ENCODE measurements around the gene LRRC4C. TPM values are rescaled to one million over a fixed set of nuclear protein-coding genes. Genes with fewer than 3 reads are reported as not detected.

Gene LRRC4C
- total and polyA plus RNA-seq, 2 donors (not counting 1 experiment from before 2014, with no cell fraction given) = under 0.01 to 0.02 TPM

GRCh38 chr11:40100781-40101180 lies 1358.7 kb downstream of the LRRC4C start:
- Histone ChIP-seq H3K27ac (ENCODE audit: insufficient read depth, low read length) (no peak overlapping the region), H3K4me1 (ENCODE audit: control insufficient read depth, extremely low read depth, insufficient read depth, low read length) (no peaks in the 10 kb centered on the region), H3K4me2 (ENCODE audit: extremely low read depth, insufficient read depth, low read length) (no peak overlapping the region), H3K4me3 (replicated peaks in 1 of 4; ENCODE audit: control extremely low read depth in 1 of 4, insufficient read depth in 1 of 4, low read depth in 3 of 4, low read length in 4 of 4) (no peak overlapping the region), H3K27me3 (ENCODE audit: control insufficient read depth, insufficient read depth, low read length) (no peaks in the 10 kb centered on the region), H3K36me3 (ENCODE audit: control insufficient read depth, insufficient read depth, low read length) (no peaks in the 10 kb centered on the region), H4K20me1 (ENCODE audit: control insufficient read depth, extremely low read depth, insufficient read depth, low read length) (no peaks in the 10 kb centered on the region), H3K9ac (ENCODE audit: insufficient read depth, low read length) (no peak overlapping the region), H3K79me2 (ENCODE audit: control insufficient read depth, insufficient read depth, low read length) (no peaks in the 10 kb centered on the region), H2AFZ (ENCODE audit: low read length) (no peak overlapping the region), H3K9me3 (ENCODE audit: control insufficient read depth, insufficient read depth, low read depth, low read length) (no peaks in the 10 kb centered on the region)
- no peak for TF ChIP-seq EZH2 (IDR thresholded peaks at IDR 0.05; ENCODE audit: low read length, missing control alignments)
- TF ChIP-seq CTCF (conservative IDR thresholded peaks at IDR 0.05 in 1 of 2, IDR thresholded peaks at IDR 0.05 in 1 of 2; ENCODE audit: low read depth in 1 of 2, low read length in 2 of 2) = no peak
- DNase-seq (ENCODE audit: low read depth in 2 of 2) = no peak

- Histone ChIP-seq H2AFZ (ENCODE audit: low read length) (no peak overlapping the region), H3K79me2 (ENCODE audit: control insufficient read depth, insufficient read depth, low read length) (no peaks in the 10 kb centered on the region), H3K9me3 (ENCODE audit: control insufficient read depth, insufficient read depth, low read depth, low read length) (no peaks in the 10 kb centered on the region), H3K4me3 (replicated peaks in 1 of 4; ENCODE audit: control extremely low read depth in 1 of 4, insufficient read depth in 1 of 4, low read depth in 3 of 4, low read length in 4 of 4) (no peak overlapping the region), H3K36me3 (ENCODE audit: control insufficient read depth, insufficient read depth, low read length) (no peaks in the 10 kb centered on the region), H4K20me1 (ENCODE audit: control insufficient read depth, extremely low read depth, insufficient read depth, low read length) (no peaks in the 10 kb centered on the region), H3K9ac (ENCODE audit: insufficient read depth, low read length) (no peak overlapping the region), H3K4me2 (ENCODE audit: extremely low read depth, insufficient read depth, low read length) (no peak overlapping the region), H3K27me3 (ENCODE audit: control insufficient read depth, insufficient read depth, low read length) (no peaks in the 10 kb centered on the region), H3K27ac (ENCODE audit: insufficient read depth, low read length) (no peak overlapping the region), H3K4me1 (ENCODE audit: control insufficient read depth, extremely low read depth, insufficient read depth, low read length) (no peaks in the 10 kb centered on the region)
- TF ChIP-seq EZH2 (IDR thresholded peaks at IDR 0.05; ENCODE audit: low read length, missing control alignments) = no peak
- TF ChIP-seq CTCF (conservative IDR thresholded peaks at IDR 0.05 in 1 of 2, IDR thresholded peaks at IDR 0.05 in 1 of 2; ENCODE audit: low read depth in 1 of 2, low read length in 2 of 2) = no peak
- no peak for DNase-seq (ENCODE audit: low read depth in 2 of 2)
Measured at GRCh38 chr11:40100162-40100553, 1359.3 kb downstream of the LRRC4C start.

- Histone ChIP-seq H3K4me2 (ENCODE audit: extremely low read depth, insufficient read depth, low read length) (no peak overlapping the region), H2AFZ (ENCODE audit: low read length) (no peak overlapping the region), H3K9ac (ENCODE audit: insufficient read depth, low read length) (no peak overlapping the region)
Measured at GRCh38 chr11:40099426-40100161, 1359.9 kb downstream of the LRRC4C start.

More at GRCh38 chr11:40099426-40100161, 1359.9 kb downstream of the LRRC4C start:
- Histone ChIP-seq H3K4me3 (replicated peaks in 1 of 4; ENCODE audit: control extremely low read depth in 1 of 4, insufficient read depth in 1 of 4, low read depth in 3 of 4, low read length in 4 of 4) (no peak overlapping the region), H3K4me1 (ENCODE audit: control insufficient read depth, extremely low read depth, insufficient read depth, low read length) (no peaks in the 10 kb centered on the region), H4K20me1 (ENCODE audit: control insufficient read depth, extremely low read depth, insufficient read depth, low read length) (no peaks in the 10 kb centered on the region), H3K36me3 (ENCODE audit: control insufficient read depth, insufficient read depth, low read length) (no peaks in the 10 kb centered on the region), H3K79me2 (ENCODE audit: control insufficient read depth, insufficient read depth, low read length) (no peaks in the 10 kb centered on the region), H3K9me3 (ENCODE audit: control insufficient read depth, insufficient read depth, low read depth, low read length) (no peaks in the 10 kb centered on the region), H3K27ac (ENCODE audit: insufficient read depth, low read length) (no peak overlapping the region), H3K27me3 (ENCODE audit: control insufficient read depth, insufficient read depth, low read length) (no peaks in the 10 kb centered on the region)
- no peak for TF ChIP-seq CTCF (conservative IDR thresholded peaks at IDR 0.05 in 1 of 2, IDR thresholded peaks at IDR 0.05 in 1 of 2; ENCODE audit: low read depth in 1 of 2, low read length in 2 of 2)
- no peak for TF ChIP-seq EZH2 (IDR thresholded peaks at IDR 0.05; ENCODE audit: low read length, missing control alignments)
- no peak for DNase-seq (ENCODE audit: low read depth in 2 of 2)

Measured in fibroblast of lung (primary cell).